Neutrophil (primary cell): ENCODE results near the gene SECTM1.

ENCODE experiments used
- H3K27ac ChIP-seq: fragments of 200-600 bp; sonication (generic); 2 replicates; pipeline ENCODE4 v1.5.1; 2016; ENCODE audit warnings: mild to moderate bottlenecking, moderate library complexity
- H3K27me3 ChIP-seq: fragments of 200-600 bp; sonication (generic); 2 replicates; pipeline ENCODE4 v1.6.0; 2016; ENCODE audit warnings: mild to moderate bottlenecking
- H3K36me3 ChIP-seq: fragments of 200-600 bp; sonication (generic); 2 replicates; pipeline ENCODE4 v1.5.1; 2017
- H3K4me1 ChIP-seq, 2 experiments: fragments of 200-600 bp in 1 of 2; sonication (generic) in 1 of 2; 1 replicate in 1 of 2; 2 replicates in 1 of 2; pipeline versions ENCODE4 v1.5.1 to v1.6.1; 2013 to 2016; ENCODE audit warnings: low read depth in 1 of 2, low read length in 1 of 2, mild to moderate bottlenecking in 1 of 2, moderate library complexity in 1 of 2; ENCODE audit not compliant: control insufficient read depth in 1 of 2, insufficient read depth in 1 of 2
- H3K4me3 ChIP-seq, 2 experiments: fragments of 200-600 bp in 1 of 2; sonication (generic) in 1 of 2; 1 replicate in 1 of 2; 2 replicates in 1 of 2; pipeline ENCODE4 v1.5.1; 2013 to 2016; ENCODE audit warnings: low read depth in 1 of 2, low read length in 1 of 2, mild to moderate bottlenecking in 1 of 2, moderate library complexity in 1 of 2
- H3K9me3 ChIP-seq: fragments of 200-600 bp; sonication (generic); 2 replicates; pipeline ENCODE4 v1.5.1; 2016
- TF ChIP-seq, protein P1 (sequence below): fragments of 200-600 bp; sonication (generic); IDR thresholded peaks from 2 replicates; pipeline ENCODE4 v1.5.1; 2016; ENCODE audit warnings: antibody characterized with exemption

The SECTM1 gene

DNA sequence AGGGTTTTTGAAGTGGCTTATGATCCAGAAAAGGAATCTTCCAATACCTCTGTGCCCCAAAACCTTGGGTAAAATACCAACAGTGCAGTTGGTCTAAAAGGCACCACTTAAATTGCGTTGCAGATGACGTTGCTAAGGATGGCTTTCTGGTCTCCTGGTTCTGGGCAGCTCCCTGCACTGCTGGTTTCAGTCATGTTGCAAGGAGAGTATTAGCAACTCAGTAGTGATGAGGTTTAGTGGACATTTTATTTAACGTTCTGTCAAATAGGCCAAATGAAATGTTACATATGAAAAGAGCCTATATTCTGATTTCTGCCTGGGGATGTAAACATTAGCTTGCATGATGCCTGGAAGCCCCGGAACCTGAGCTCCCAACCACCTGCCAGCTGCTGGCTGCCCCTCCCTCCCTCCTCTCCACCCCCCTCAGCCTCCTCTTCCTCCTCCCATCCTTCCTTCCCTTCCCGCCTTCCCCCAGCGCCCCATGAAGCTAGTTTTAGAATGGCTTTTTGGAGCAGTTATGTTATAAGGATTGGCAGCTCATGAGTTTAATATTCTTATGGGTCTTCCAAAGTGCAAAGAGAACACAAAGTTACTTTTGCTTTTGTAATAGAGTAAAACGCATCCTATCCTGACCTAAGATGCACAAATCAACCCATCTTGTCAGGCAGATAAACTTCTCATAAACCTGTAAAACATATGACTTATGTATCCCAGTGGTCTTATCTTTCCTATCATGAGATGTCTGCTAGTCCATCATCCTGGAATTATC lies 36.9 kb downstream of the SECTM1 start:
- Histone ChIP-seq H3K27me3 (peaks cover 12% of the 10 kb centered on the region), H3K36me3 (no peaks in the 10 kb centered on the region), H3K9me3 (no peaks in the 10 kb centered on the region), H3K4me3 (peak overlapping the region; percentile 69 to 78), H3K27ac (peak overlapping the region; percentile 99), H3K4me1 (peaks cover 78 to 80% of the 10 kb centered on the region in 2 experiments)
- TF ChIP-seq, protein P1, sequence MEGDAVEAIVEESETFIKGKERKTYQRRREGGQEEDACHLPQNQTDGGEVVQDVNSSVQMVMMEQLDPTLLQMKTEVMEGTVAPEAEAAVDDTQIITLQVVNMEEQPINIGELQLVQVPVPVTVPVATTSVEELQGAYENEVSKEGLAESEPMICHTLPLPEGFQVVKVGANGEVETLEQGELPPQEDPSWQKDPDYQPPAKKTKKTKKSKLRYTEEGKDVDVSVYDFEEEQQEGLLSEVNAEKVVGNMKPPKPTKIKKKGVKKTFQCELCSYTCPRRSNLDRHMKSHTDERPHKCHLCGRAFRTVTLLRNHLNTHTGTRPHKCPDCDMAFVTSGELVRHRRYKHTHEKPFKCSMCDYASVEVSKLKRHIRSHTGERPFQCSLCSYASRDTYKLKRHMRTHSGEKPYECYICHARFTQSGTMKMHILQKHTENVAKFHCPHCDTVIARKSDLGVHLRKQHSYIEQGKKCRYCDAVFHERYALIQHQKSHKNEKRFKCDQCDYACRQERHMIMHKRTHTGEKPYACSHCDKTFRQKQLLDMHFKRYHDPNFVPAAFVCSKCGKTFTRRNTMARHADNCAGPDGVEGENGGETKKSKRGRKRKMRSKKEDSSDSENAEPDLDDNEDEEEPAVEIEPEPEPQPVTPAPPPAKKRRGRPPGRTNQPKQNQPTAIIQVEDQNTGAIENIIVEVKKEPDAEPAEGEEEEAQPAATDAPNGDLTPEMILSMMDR: no peak

DNA sequence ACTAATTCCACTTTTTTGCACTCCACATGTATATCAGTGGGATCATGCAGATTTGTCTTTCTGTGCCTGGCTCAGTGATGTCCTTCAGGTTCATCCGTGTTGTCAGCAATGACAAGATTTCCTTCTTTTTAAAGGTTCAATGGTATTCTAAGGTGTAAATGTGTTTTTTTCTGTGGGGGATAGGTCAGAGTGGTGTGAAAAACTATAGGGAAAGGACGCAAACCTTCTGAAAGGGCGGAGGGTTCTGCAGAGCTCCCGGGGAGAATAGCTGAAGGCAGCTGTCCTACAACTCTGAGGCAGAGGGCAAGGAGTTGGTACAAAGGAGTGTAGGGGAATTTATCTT lies 38.1 kb downstream of the SECTM1 start:
- peaks cover 77 to 79% of the 10 kb centered on the region in 2 experiments for H3K4me1 ChIP-seq
- TF ChIP-seq, protein P1: no peak
- H3K27ac ChIP-seq: peak overlapping the region; percentile 99
- no peaks in the 10 kb centered on the region for H3K9me3 ChIP-seq
- no peaks in the 10 kb centered on the region for H3K36me3 ChIP-seq
- no peak overlapping the region for H3K4me3 ChIP-seq
- no peaks in the 10 kb centered on the region for H3K27me3 ChIP-seq

DNA sequence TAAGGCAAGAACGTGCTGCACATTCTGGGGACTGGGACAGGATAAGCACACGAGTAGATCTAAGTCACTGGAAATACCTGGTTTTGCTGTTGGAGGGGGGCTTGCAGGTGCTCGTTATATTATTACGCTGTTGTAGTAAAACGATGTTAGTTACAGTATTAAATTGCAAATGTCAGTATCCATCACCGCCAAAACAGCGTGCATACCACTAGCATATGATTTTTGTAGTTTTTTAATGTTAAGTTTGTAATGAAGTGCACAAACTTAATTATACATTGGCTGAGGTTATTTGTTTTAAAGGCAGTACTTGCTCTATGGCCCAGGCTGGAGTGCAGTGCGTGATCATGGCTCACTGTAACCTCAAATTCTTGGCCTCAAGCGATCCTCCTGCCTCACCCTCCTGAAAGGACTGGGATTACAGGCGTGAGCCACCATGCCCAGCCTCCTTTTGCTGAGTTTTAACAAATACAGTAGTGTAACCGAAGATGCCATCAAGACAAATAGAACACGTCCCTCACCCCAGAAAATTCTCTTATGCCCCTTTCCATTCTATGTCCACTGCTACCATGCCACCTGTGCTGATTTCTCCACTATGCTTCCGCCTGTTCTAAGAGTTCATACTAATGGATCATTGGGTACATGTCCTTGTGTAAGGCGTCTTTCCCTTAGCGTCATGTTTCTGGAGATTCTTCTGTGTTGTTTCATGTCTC lies 39.3 kb downstream of the SECTM1 start:
- peaks cover 65 to 71% of the 10 kb centered on the region in 2 experiments for H3K4me1 ChIP-seq
- H3K27me3 ChIP-seq: no peaks in the 10 kb centered on the region
- TF ChIP-seq, protein P1: no peak
- H3K4me3 ChIP-seq: peak overlapping the region; percentile 64 to 98
- H3K36me3 ChIP-seq: no peaks in the 10 kb centered on the region
- H3K9me3 ChIP-seq: no peaks in the 10 kb centered on the region
- peak overlapping the region; percentile 99 for H3K27ac ChIP-seq

DNA sequence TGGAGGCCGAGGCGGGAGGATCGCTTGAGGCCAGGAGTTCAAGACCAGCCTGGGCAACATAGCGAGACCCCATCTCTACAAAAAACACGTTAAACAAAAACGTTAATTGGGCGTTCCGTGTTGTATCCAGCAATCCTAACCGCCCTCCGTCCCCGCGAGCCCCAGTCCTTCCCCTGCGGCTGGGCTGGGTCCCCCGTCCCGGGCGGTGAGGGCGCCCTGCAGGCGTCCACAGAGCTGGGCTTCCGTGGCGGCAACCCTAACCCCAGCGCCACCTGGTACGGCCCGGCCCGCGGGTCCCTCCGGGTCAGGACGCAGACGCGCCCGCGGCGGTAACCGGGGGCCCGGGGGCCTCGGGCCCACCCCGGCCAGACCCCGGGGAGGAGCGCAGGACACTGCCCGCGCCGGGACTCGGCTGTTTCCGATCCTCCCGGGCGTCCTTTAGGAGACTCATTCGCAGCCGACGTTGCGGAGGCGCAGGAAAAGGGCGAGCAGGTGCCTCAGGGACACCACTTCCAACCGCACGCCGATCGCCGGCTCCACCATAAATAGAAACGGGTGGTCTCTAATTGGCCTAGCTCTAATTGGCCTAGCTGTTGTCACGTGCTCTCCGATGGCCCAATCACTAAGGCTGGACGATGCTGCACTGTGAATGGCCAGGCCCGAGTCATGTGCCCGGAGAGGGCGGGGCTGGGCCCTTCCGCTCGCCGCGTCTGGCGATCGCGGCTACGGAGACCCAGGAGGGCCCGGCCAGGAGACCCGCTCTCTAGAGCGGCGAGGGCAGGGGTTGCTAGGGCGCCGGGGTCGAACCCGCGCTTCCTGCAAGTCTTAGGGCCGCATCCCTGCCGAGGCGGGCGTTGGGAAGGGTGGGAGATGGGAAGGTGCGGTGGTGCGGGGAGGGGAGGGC lies 41.1 kb downstream of the SECTM1 start:
- Histone ChIP-seq H3K27ac (peak overlapping the region; percentile 99), H3K4me3 (peak overlapping the region; percentile 88 to 98), H3K36me3 (no peaks in the 10 kb centered on the region), H3K27me3 (no peaks in the 10 kb centered on the region), H3K4me1 (peaks cover 53 to 54% of the 10 kb centered on the region in 2 experiments), H3K9me3 (no peaks in the 10 kb centered on the region)
- TF ChIP-seq, protein P1: peak; percentile 27

DNA sequence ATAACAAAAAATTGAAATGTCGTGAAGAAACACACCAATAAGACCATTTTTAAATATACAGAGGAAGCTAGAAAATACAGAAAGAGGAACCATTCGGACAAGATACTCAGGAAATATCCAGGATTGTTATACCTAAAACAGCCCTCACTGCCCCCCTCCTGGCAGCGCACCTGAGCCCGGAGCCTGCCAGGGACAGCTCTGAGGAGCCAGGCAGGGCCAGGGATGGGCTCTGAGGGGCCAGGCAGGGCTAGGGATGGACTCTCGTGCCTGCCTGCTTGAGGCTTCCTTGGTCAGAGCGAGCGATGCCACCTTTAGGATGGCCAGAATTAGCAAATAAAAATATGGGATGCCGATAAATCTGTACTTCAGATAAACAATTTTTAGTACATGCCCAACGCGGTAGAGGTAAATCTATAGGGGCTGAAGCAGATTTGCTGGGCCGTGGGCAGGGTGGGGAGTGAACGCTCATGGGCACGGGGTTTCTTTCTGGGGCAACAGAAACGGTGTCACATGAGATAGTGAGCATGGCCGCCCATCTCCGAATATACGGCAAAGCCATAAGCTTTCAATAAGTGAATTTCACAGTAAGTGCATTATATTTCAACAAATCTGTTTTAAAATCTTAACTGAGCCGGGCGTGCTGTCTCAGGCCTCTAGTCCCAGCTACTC lies 41.9 kb downstream of the SECTM1 start:
- Histone ChIP-seq H3K27me3 (no peaks in the 10 kb centered on the region), H3K27ac (peak overlapping the region; percentile 99), H3K36me3 (no peaks in the 10 kb centered on the region), H3K4me3 (peak overlapping the region; percentile 88 to 98), H3K9me3 (no peaks in the 10 kb centered on the region), H3K4me1 (peaks cover 45 to 48% of the 10 kb centered on the region in 2 experiments)
- TF ChIP-seq, protein P1: no peak
